Nephron progenitor cell (in vitro differentiated cells): ENCODE data around the gene SMPD3.

Experiments
- DNase-seq: peaks from one replicate; pipeline ENCODE4 v3.0.0; 2021
- H3K27ac Mint-ChIP-seq: 2 replicates; pipeline ENCODE4 v1.8.0; 2021; ENCODE audit warnings: mild to moderate bottlenecking, moderate library complexity, mixed read lengths
- H3K27me3 Mint-ChIP-seq: 2 replicates; pipeline ENCODE4 v1.8.0; 2021; ENCODE audit warnings: mild to moderate bottlenecking, low read depth, mixed read lengths; ENCODE audit not compliant: poor library complexity
- H3K36me3 Mint-ChIP-seq: 2 replicates; pipeline ENCODE4 v1.8.0; 2021; ENCODE audit warnings: low read depth, mixed read lengths
- H3K4me1 Mint-ChIP-seq: 2 replicates; pipeline ENCODE4 v1.8.0; 2021; ENCODE audit warnings: mixed read lengths
- H3K4me3 Mint-ChIP-seq: 2 replicates; pipeline ENCODE4 v1.8.0; 2021; ENCODE audit warnings: mild to moderate bottlenecking, moderate library complexity, mixed read lengths
- H3K9me3 Mint-ChIP-seq: 2 replicates; pipeline ENCODE4 v1.8.0; 2021; ENCODE audit warnings: mild to moderate bottlenecking, moderate library complexity, mixed read lengths
- CTCF ChIP-seq: fragments of 200-600 bp; sonication (generic); IDR thresholded peaks from 2 replicates; pipeline ENCODE4 v1.5.0; 2021; ENCODE audit warnings: antibody characterized with exemption

Gene SMPD3

GRCh38 chr16:68351463-68351862, 96.8 kb downstream of the SMPD3 start:
- Mint-ChIP-seq H3K4me1 (peaks cover 15% of the 10 kb centered on the region), H3K27ac (no peak overlapping the region), H3K36me3 (peaks cover 47% of the 10 kb centered on the region), H3K4me3 (no peak overlapping the region), H3K27me3 (peaks cover 3% of the 10 kb centered on the region), H3K9me3 (no peaks in the 10 kb centered on the region)
- no peak for DNase-seq
- no peak for TF ChIP-seq CTCF

- Mint-ChIP-seq H3K4me1 (peaks cover 21% of the 10 kb centered on the region), H3K36me3 (peaks cover 49% of the 10 kb centered on the region), H3K27me3 (peaks cover 3% of the 10 kb centered on the region), H3K4me3 (no peak overlapping the region), H3K9me3 (no peaks in the 10 kb centered on the region), H3K27ac (no peak overlapping the region)
- no peak for TF ChIP-seq CTCF
- DNase-seq: no peak
Measured at GRCh38 chr16:68350813-68351350, 97.4 kb downstream of the SMPD3 start.

- Mint-ChIP-seq H3K9me3 (no peaks in the 10 kb centered on the region), H3K27ac (no peak overlapping the region), H3K36me3 (peaks cover 51% of the 10 kb centered on the region), H3K27me3 (peaks cover 3% of the 10 kb centered on the region), H3K4me3 (no peak overlapping the region), H3K4me1 (peaks cover 26% of the 10 kb centered on the region)
- DNase-seq: no peak
- no peak for TF ChIP-seq CTCF
Measured at GRCh38 chr16:68349838-68350410, 98.4 kb downstream of the SMPD3 start.

- DNase-seq: no peak
- Mint-ChIP-seq H3K4me1 (peaks cover 26% of the 10 kb centered on the region), H3K4me3 (no peak overlapping the region), H3K36me3 (peaks cover 60% of the 10 kb centered on the region), H3K9me3 (no peaks in the 10 kb centered on the region), H3K27ac (peak overlapping the region; percentile 52), H3K27me3 (peaks cover 3% of the 10 kb centered on the region)
- TF ChIP-seq CTCF: no peak
Measured at GRCh38 chr16:68348639-68349445, 99.5 kb downstream of the SMPD3 start.

GRCh38 chr16:68347605-68348004, 100.7 kb downstream of the SMPD3 start:
- H3K4me1 Mint-ChIP-seq: peaks cover 26% of the 10 kb centered on the region
- peaks cover 3% of the 10 kb centered on the region for H3K27me3 Mint-ChIP-seq
- no peak for TF ChIP-seq CTCF
- H3K4me3 Mint-ChIP-seq: no peak overlapping the region
- peaks cover 56% of the 10 kb centered on the region for H3K36me3 Mint-ChIP-seq
- peak overlapping the region; percentile 48 for H3K27ac Mint-ChIP-seq
- DNase-seq: no peak
- no peaks in the 10 kb centered on the region for H3K9me3 Mint-ChIP-seq
